PC-3 (cell line): ENCODE measurements around the gene PMEPA1. TPM values are rescaled to one million over a fixed set of nuclear protein-coding genes. Genes with fewer than 3 reads are reported as not detected.

Source experiments
- ATAC-seq: fragments of 200-7000 bp; cut with Tn5 transposase; 2 replicates; pipeline ENCODE4 v1.9.1; 2020; ENCODE audit warnings: mild to moderate bottlenecking, moderate library complexity
- BruUV-seq: library from RNA; stranded (reverse); fragments of 400-500 nt; replicated peaks from 2 replicates; lab custom pipeline; 2021; lab: Mats Ljungman, UMichigan
- CTCF ChIA-PET: fragments of 300-600 bp; sonication (Branson Sonifier 250); formaldehyde crosslinking; loops from one replicate; lab custom pipeline; 2022; ENCODE audit warnings: antibody characterized with exemption; lab: Charles Lee
- POLR2A ChIA-PET: fragments of 300-600 bp; sonication (Branson Sonifier 250); formaldehyde crosslinking; loops from one replicate; lab custom pipeline; 2022; ENCODE audit warnings: antibody characterized with exemption; ENCODE audit not compliant: unreplicated experiment; lab: Charles Lee
- DNase-seq: peaks from one replicate; pipeline ENCODE4 v3.0.0-alpha.2; 2015
- H2AFZ ChIP-seq: fragments of 300-600 bp; sonication (generic); 2 replicates; pipeline ENCODE4 v1.6.0; 2016; ENCODE audit warnings: antibody characterized with exemption, low read length
- H3F3A ChIP-seq: fragments of 300-600 bp; sonication (generic); one replicate; pipeline ENCODE4 v1.6.0; 2017; ENCODE audit warnings: antibody characterized with exemption, low read length, control low read depth, mild to moderate bottlenecking; ENCODE audit not compliant: unreplicated experiment
- H3K27ac ChIP-seq: fragments of 300-600 bp; sonication (generic); 2 replicates; pipeline ENCODE4 v1.5.1; 2016; ENCODE audit warnings: mild to moderate bottlenecking, low read length
- H3K27me3 ChIP-seq: fragments of 300-600 bp; sonication (generic); 2 replicates; pipeline ENCODE4 v1.6.1; 2016; ENCODE audit warnings: low read length, mixed read lengths
- H3K36me3 ChIP-seq: fragments of 300-600 bp; sonication (generic); 2 replicates; pipeline ENCODE4 v1.6.1; 2016; ENCODE audit warnings: low read depth, mixed run types, low read length, mixed read lengths
- H3K4me1 ChIP-seq: fragments of 300-600 bp; sonication (generic); 2 replicates; pipeline ENCODE4 v1.5.1; 2016; ENCODE audit warnings: low read length; ENCODE audit not compliant: insufficient read depth
- H3K4me2 ChIP-seq: fragments of 300-600 bp; sonication (generic); 2 replicates; pipeline ENCODE4 v1.6.0; 2016; ENCODE audit warnings: low read length
- H3K4me3 ChIP-seq: fragments of 300-600 bp; sonication (generic); 2 replicates; pipeline ENCODE4 v1.5.1; 2016; ENCODE audit warnings: mild to moderate bottlenecking, low read length, mixed read lengths
- H3K79me2 ChIP-seq: fragments of 300-600 bp; sonication (generic); 2 replicates; pipeline ENCODE4 v1.6.1; 2017; ENCODE audit warnings: low read length, mixed read lengths
- H3K9ac ChIP-seq: fragments of 300-600 bp; sonication (generic); 2 replicates; pipeline ENCODE4 v1.6.0; 2016; ENCODE audit warnings: mild to moderate bottlenecking, low read length
- H3K9me2 ChIP-seq: fragments of 300-600 bp; sonication (generic); replicated peaks from 2 replicates; pipeline ENCODE4 v1.6.1; 2016; ENCODE audit warnings: mixed run types, low read length, mixed read lengths
- H3K9me3 ChIP-seq: fragments of 300-600 bp; sonication (generic); 2 replicates; pipeline ENCODE4 v1.6.1; 2016; ENCODE audit warnings: low read length, mixed read lengths
- H4K20me1 ChIP-seq: fragments of 300-600 bp; sonication (generic); 2 replicates; pipeline ENCODE4 v1.6.1; 2016; ENCODE audit warnings: low read length, mixed read lengths
- CTCF ChIP-seq: fragments of 300-600 bp; sonication (generic); conservative IDR thresholded peaks from 2 replicates; pipeline ENCODE4 v1.5.1; 2017; ENCODE audit warnings: antibody characterized with exemption, low read depth, mild to moderate bottlenecking, low read length
- EZH2 ChIP-seq: fragments of 300-600 bp; sonication (generic); IDR thresholded peaks from one replicate; pipeline ENCODE4 v1.6.1; 2017; ENCODE audit warnings: antibody characterized with exemption, mild to moderate bottlenecking, low read length; ENCODE audit not compliant: unreplicated experiment
- EZH2phosphoT487 ChIP-seq: fragments of 300-600 bp; sonication (generic); IDR thresholded peaks from 2 replicates; pipeline ENCODE4 v1.6.1; 2018; ENCODE audit warnings: mild to moderate bottlenecking, antibody characterized with exemption, low read length, borderline replicate concordance
- intact Hi-C: fragments of 100-400 bp; cut with micrococcal nuclease; formaldehyde crosslinking; loops from 2 replicates; pipeline ENCODE4 v1.9.0; 2023
- total RNA-seq: library from RNA; depleted of rRNA; stranded (reverse); fragments of >200 nt; gene quantifications from 2 replicates; pipeline ENCODE4 v1.2.3, GENCODE V29; 2014

PMEPA1 gene
- total RNA-seq, 1 experiment from 2014 or later, result 21.9 TPM

GRCh38 chr20:57612916-57613315 lies 96.9 kb downstream of the PMEPA1 start:
- CTCF ChIA-PET, result no interaction called here
- no peaks in the 10 kb centered on the region for H3K27me3 ChIP-seq
- ATAC-seq, result no peak
- POLR2A ChIA-PET, result interaction anchor here (0.7 kb wide), 1 partner anchor 869 kb away, joined by 3 read pairs; no protein-coding TSS in a partner anchor
- TF ChIP-seq CTCF, result no peak
- no peak for TF ChIP-seq EZH2
- TF ChIP-seq EZH2phosphoT487, result no peak
- no peaks in the 10 kb centered on the region for H3K36me3 ChIP-seq
- no peaks in the 10 kb centered on the region for H3K79me2 ChIP-seq
- intact Hi-C loops, result loop anchor here (10.0 kb wide), 1 partner anchor 382 kb away; no protein-coding TSS in a partner anchor
- no peak overlapping the region for H3K27ac ChIP-seq
- no peaks in the 10 kb centered on the region for H3K9me3 ChIP-seq
- H3K4me3 ChIP-seq, result no peak overlapping the region
- no TSS peak for BruUV-seq
- H3F3A ChIP-seq, result no peaks in the 10 kb centered on the region
- DNase-seq, result no peak
- no peaks in the 10 kb centered on the region for H4K20me1 ChIP-seq
- no peak overlapping the region for H2AFZ ChIP-seq
- no peak overlapping the region for H3K9ac ChIP-seq
- no peaks in the 10 kb centered on the region for H3K9me2 ChIP-seq
- peaks cover 6% of the 10 kb centered on the region for H3K4me1 ChIP-seq
- no peak overlapping the region for H3K4me2 ChIP-seq

- no peaks in the 10 kb centered on the region for H3K9me2 ChIP-seq
- intact Hi-C loops, result loop anchor here (10.0 kb wide), 1 partner anchor 382 kb away; no protein-coding TSS in a partner anchor
- H3K9ac ChIP-seq, result no peak overlapping the region
- no peaks in the 10 kb centered on the region for H3K27me3 ChIP-seq
- H3K4me1 ChIP-seq, result peaks cover 1% of the 10 kb centered on the region
- no peak overlapping the region for H3K4me2 ChIP-seq
- BruUV-seq, result no TSS peak
- ATAC-seq (no peak), DNase-seq (no peak)
- H4K20me1 ChIP-seq, result no peaks in the 10 kb centered on the region
- no peak overlapping the region for H3K4me3 ChIP-seq
- H2AFZ ChIP-seq, result no peak overlapping the region
- no peaks in the 10 kb centered on the region for H3K36me3 ChIP-seq
- ChIA-PET POLR2A (interaction anchor here (0.7 kb wide), 1 partner anchor 869 kb away, joined by 3 read pairs; no protein-coding TSS in a partner anchor), CTCF (interaction anchor here (0.5 kb wide), 1 partner anchor 8 kb away, joined by 3 read pairs; the partner anchor contains the start of gene ZBP1)
- no peaks in the 10 kb centered on the region for H3K9me3 ChIP-seq
- no peaks in the 10 kb centered on the region for H3F3A ChIP-seq
- H3K79me2 ChIP-seq, result no peaks in the 10 kb centered on the region
- H3K27ac ChIP-seq, result no peak overlapping the region
- TF ChIP-seq EZH2, result no peak
- TF ChIP-seq EZH2phosphoT487, result no peak
- TF ChIP-seq CTCF, result no peak
Observed at GRCh38 chr20:57612436-57612835, 97.4 kb downstream of the PMEPA1 start.

GRCh38 chr20:57611586-57612311 lies 98.1 kb downstream of the PMEPA1 start:
- CTCF ChIA-PET, result interaction anchor here (0.5 kb wide), 1 partner anchor 8 kb away, joined by 3 read pairs; the partner anchor contains the start of gene ZBP1
- no TSS peak for BruUV-seq

More at GRCh38 chr20:57611586-57612311, 98.1 kb downstream of the PMEPA1 start:
- Histone ChIP-seq H4K20me1 (no peaks in the 10 kb centered on the region), H3K4me2 (no peak overlapping the region), H3K27me3 (no peaks in the 10 kb centered on the region), H3K9ac (no peak overlapping the region), H3K27ac (no peak overlapping the region), H2AFZ (no peak overlapping the region), H3K4me3 (no peak overlapping the region), H3K79me2 (no peaks in the 10 kb centered on the region), H3F3A (no peaks in the 10 kb centered on the region), H3K9me3 (no peaks in the 10 kb centered on the region), H3K4me1 (no peaks in the 10 kb centered on the region), H3K36me3 (no peaks in the 10 kb centered on the region), H3K9me2 (no peaks in the 10 kb centered on the region)
- DNase-seq, result no peak
- POLR2A ChIA-PET, result interaction anchor here (0.5 kb wide), 1 partner anchor 9 kb away, joined by 3 read pairs; no protein-coding TSS in a partner anchor
- TF ChIP-seq EZH2 (no peak), EZH2phosphoT487 (no peak), CTCF (no peak)
- intact Hi-C loops, result loop anchor here (10.0 kb wide), 1 partner anchor 383 kb away; no protein-coding TSS in a partner anchor
- ATAC-seq, result no peak
